ENCODE data around the gene ADAMTS2. TPM values are rescaled to one million over a fixed set of nuclear protein-coding genes. Genes with fewer than 3 reads are reported as not detected.

The ADAMTS2 gene
- total and polyA plus RNA-seq, 2 of the 8 experiments (the other 6 are each of a cell fraction or from before 2014, with no cell fraction given): 6.6 to 7.3 TPM

GRCh38 chr5:179330186-179330900, 14.9 kb downstream of the ADAMTS2 start:
- Histone ChIP-seq H2AK5ac (ENCODE audit: low read depth, low read length) (no peak overlapping the region), H4K20me1 (replicated peaks in 1 of 2; ENCODE audit: control insufficient read depth in 1 of 2, insufficient read depth in 2 of 2, low read length in 2 of 2) (no peaks in the 10 kb centered on the region), H3K9ac (replicated peaks in 1 of 4; ENCODE audit: extremely low read depth in 1 of 4, low read depth in 3 of 4, low read length in 3 of 4) (no peak overlapping the region), H3K79me1 (ENCODE audit: low read depth, low read length) (no peaks in the 10 kb centered on the region), H3K4me2 (ENCODE audit: insufficient read depth in 1 of 2, low read depth in 2 of 2, low read length in 2 of 2) (no peak overlapping the region), H3K4me1 (replicated peaks in 1 of 4; ENCODE audit: control insufficient read depth in 3 of 4, insufficient read depth in 4 of 4, low read length in 3 of 4) (peaks cover 0 to 10% (median 5%) of the 10 kb centered on the region in 4 experiments; a peak in 4 of 7 replicates), H3K4ac (replicated peaks; ENCODE audit: insufficient read length, low read depth, low read length) (no peak overlapping the region), H2BK20ac (ENCODE audit: low read length) (no peak overlapping the region; the same call in 1 of the 2 replicates), H3K23me2 (ENCODE audit: low read depth, low read length) (peaks cover 2% of the 10 kb centered on the region; the same call in 1 of the 2 replicates), H2AFZ (ENCODE audit: low read length) (no peak overlapping the region), H4K91ac (replicated peaks; ENCODE audit: insufficient read length, low read length) (no peak overlapping the region), H3K4me3 (ENCODE audit: extremely low read depth in 1 of 4, insufficient read depth in 2 of 4, low read depth in 3 of 4, low read length in 4 of 4) (no peak overlapping the region), H2BK120ac (replicated peaks; ENCODE audit: low read depth, low read length) (no peak overlapping the region), H4K5ac (ENCODE audit: insufficient read length, low read depth, low read length) (no peak overlapping the region), H3K23ac (ENCODE audit: insufficient read length) (no peak overlapping the region), H3K27ac (ENCODE audit: low read depth, low read length) (no peak overlapping the region), H3K56ac (replicated peaks; ENCODE audit: insufficient read length, low read depth, low read length) (no peak overlapping the region), H2BK5ac (ENCODE audit: low read depth, low read length) (no peak overlapping the region), H4K8ac (ENCODE audit: extremely low read depth, insufficient read depth, low read length) (no peak overlapping the region), H3K27me3 (replicated peaks in 1 of 4; ENCODE audit: control insufficient read depth in 3 of 4, extremely low read depth in 1 of 4, insufficient read depth in 3 of 4, low read length in 3 of 4) (peaks cover 0 to 12% (median 8%) of the 10 kb centered on the region in 4 experiments; a peak in 6 of 7 replicates), H3K18ac (ENCODE audit: extremely low read depth, low read length) (no peak overlapping the region), H2BK12ac (ENCODE audit: low read depth, low read length) (peak overlapping the region; percentile 87; the same call in 1 of the 2 replicates), H3K79me2 (ENCODE audit: control insufficient read depth in 1 of 2, insufficient read depth in 2 of 2, low read length in 2 of 2) (no peaks in the 10 kb centered on the region), H3K9me3 (ENCODE audit: insufficient read depth in 2 of 2, low read depth in 1 of 2, low read length in 1 of 2) (no peaks in the 10 kb centered on the region), H2BK15ac (ENCODE audit: low read length) (no peak overlapping the region), H3K14ac (ENCODE audit: insufficient read length) (no peak overlapping the region), H3K36me3 (ENCODE audit: control insufficient read depth in 2 of 4, insufficient read depth in 4 of 4, low read length in 3 of 4) (no peaks in the 10 kb centered on the region)
- ChIA-PET POLR2A (ENCODE audit: partially characterized antibody) (interaction anchor here (0.6 to 0.9 kb wide), 2 partner anchors 293 to 1114 kb away, joined by 3 read pairs; partner anchors contain the start of gene HNRNPH1), CTCF (ENCODE audit: partially characterized antibody) (no interaction called here)
- FAIRE-seq (no peak), DNase-seq (ENCODE audit: low read depth in 1 of 2, low spot score in 2 of 2) (no peak)
- WGBS, 2 experiments (ENCODE audit: extremely low coverage in 1 of 2, insufficient coverage in 1 of 2, insufficient read length in 1 of 2, insufficient replicate concordance in 2 of 2, low coverage in 1 of 2, low lambda C conversion rate in 2 of 2, missing lambda C conversion rate in 1 of 2): 81% methylated on average over 12 of the region's 13 CpGs; no CpG with 5 or more reads in 1 of the 2 experiments
- no peak for TF ChIP-seq POLR2AphosphoS5 (IDR thresholded peaks at IDR 0.05; ENCODE audit: low read depth, low read length)
- no peak for TF ChIP-seq SIRT6 (IDR thresholded peaks at IDR 0.05; ENCODE audit: low read length)
- TF ChIP-seq HDAC2 (IDR thresholded peaks at IDR 0.05; ENCODE audit: borderline replicate concordance in 1 of 2, low read depth in 2 of 2, low read length in 2 of 2): no peak
- no peak for TF ChIP-seq KDM1A (IDR thresholded peaks at IDR 0.05; ENCODE audit: borderline replicate concordance, low read length)
- no peak for TF ChIP-seq KDM4A (IDR thresholded peaks at IDR 0.05; ENCODE audit: low read depth, low read length, severe bottlenecking)
